HL-60 (cell line): ENCODE data around the gene ADGRD2.

Source experiments
- GABPA ChIP-seq: IDR thresholded peaks from 2 replicates; pipeline ENCODE4 v1.6.1; 2012; ENCODE audit warnings: low read depth
- TF ChIP-seq, protein P1 (sequence below): IDR thresholded peaks from one replicate; pipeline ENCODE4 v1.5.1; 2011; ENCODE audit warnings: low read length, control low read depth, inconsistent platforms; ENCODE audit not compliant: insufficient read depth

DNA sequence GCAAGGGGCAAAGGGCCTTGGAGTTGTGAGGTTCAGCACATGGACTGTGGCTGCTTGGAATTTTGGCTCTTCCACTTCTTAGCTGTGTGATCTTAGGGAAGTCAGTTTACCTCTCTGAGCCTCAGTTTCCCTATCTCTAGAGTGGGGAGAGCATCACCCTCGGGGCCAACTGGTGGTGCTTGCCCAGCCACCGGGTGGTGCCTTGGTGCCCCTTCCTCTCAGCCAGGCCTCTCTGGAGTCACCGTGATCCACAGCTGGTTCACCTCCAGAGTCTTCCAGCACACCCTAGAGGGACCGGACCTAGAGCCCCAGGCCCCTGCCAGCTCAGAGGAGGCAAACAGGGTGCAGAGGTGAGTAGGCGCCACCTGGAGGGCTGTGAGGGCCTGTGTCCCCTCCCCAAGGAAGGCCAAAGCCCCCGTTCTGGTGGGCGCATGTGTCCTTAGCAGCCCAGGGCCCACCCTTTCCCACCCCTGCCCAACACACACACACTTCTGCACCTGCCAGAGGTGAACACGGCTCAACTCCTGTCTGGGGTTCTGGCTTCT is 7.7 kb downstream of the ADGRD2 start:
- TF ChIP-seq, protein P1, sequence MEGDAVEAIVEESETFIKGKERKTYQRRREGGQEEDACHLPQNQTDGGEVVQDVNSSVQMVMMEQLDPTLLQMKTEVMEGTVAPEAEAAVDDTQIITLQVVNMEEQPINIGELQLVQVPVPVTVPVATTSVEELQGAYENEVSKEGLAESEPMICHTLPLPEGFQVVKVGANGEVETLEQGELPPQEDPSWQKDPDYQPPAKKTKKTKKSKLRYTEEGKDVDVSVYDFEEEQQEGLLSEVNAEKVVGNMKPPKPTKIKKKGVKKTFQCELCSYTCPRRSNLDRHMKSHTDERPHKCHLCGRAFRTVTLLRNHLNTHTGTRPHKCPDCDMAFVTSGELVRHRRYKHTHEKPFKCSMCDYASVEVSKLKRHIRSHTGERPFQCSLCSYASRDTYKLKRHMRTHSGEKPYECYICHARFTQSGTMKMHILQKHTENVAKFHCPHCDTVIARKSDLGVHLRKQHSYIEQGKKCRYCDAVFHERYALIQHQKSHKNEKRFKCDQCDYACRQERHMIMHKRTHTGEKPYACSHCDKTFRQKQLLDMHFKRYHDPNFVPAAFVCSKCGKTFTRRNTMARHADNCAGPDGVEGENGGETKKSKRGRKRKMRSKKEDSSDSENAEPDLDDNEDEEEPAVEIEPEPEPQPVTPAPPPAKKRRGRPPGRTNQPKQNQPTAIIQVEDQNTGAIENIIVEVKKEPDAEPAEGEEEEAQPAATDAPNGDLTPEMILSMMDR = no peak
- TF ChIP-seq GABPA = no peak
